ENCODE data around the gene SETBP1. TPM values are rescaled to one million over a fixed set of nuclear protein-coding genes. Genes with fewer than 3 reads are reported as not detected.

Gene SETBP1
- total and polyA plus RNA-seq, 2 of the 13 experiments (the other 11 are each of a cell fraction or from before 2014, with no cell fraction given) = 0.18 to 0.65 TPM

DNA sequence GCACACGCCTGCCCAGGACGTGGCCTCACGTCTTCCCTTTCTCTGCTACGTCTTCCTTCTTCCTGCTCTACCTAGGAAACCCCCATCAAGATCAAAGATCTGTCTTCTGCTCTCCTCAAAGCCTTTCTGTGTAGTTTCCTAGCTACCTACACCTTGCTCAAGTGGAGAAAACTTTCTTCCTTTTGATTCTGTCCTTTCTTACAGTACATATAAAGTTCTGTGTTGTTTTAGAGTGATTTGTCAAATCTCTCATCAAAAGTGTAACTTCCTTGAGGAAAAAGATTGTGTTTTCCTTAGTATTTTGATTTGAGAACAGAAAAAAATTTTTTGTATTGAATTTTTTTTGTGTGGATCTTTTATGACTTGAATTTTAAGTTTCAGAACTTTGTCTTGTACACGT is 17.8 kb downstream of the SETBP1 start (continued):
- TF ChIP-seq, protein P1, sequence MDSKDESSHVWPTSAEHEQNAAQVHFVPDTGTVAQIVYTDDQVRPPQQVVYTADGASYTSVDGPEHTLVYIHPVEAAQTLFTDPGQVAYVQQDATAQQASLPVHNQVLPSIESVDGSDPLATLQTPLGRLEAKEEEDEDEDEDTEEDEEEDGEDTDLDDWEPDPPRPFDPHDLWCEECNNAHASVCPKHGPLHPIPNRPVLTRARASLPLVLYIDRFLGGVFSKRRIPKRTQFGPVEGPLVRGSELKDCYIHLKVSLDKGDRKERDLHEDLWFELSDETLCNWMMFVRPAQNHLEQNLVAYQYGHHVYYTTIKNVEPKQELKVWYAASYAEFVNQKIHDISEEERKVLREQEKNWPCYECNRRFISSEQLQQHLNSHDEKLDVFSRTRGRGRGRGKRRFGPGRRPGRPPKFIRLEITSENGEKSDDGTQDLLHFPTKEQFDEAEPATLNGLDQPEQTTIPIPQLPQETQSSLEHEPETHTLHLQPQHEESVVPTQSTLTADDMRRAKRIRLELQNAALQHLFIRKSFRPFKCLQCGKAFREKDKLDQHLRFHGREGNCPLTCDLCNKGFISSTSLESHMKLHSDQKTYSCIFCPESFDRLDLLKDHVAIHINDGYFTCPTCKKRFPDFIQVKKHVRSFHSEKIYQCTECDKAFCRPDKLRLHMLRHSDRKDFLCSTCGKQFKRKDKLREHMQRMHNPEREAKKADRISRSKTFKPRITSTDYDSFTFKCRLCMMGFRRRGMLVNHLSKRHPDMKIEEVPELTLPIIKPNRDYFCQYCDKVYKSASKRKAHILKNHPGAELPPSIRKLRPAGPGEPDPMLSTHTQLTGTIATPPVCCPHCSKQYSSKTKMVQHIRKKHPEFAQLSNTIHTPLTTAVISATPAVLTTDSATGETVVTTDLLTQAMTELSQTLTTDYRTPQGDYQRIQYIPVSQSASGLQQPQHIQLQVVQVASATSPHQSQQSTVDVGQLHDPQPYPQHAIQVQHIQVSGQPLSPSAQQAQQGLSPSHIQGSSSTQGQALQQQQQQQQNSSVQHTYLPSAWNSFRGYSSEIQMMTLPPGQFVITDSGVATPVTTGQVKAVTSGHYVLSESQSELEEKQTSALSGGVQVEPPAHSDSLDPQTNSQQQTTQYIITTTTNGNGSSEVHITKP (CRISPR knock-in tag; IDR thresholded peaks at IDR 0.05; ENCODE audit: low read depth) = no peak

DNA sequence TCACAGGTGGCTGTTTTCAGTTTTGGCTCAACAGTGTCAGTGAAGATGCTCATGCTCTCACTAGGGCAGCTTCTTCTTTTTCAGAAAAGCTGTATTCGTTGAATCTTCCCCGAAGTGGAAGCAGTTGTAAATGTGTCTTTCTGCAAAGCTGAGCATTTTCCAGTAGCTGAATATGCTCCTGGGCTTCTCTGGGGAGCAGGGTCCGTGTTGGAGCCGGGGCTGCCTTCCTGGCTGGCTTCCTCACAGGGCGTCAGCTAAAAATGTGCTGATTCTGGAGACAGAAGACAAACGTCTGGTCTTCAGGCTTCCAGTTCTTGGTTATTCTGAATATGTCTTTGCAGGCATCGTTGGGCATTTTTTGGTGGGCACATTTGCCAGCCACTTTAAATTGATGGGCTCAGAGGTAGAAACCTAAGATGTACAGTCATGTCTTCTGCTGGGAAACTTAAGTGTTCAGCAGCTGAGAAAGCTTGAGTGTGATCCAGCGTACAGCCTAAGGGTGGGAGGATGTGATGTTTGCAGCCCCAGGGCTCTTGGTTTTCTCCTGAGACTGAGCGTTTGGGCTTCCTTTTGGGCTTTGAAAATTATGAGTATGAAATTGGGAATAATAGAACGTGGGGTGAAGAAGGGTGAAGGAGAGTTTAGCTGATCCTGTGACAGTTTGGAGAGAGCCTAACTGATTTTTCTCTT is 19.0 kb downstream of the SETBP1 start:
- ChIA-PET CTCF (ENCODE audit: low intra/inter-chr PET ratio, low total read pairs) (no interaction called here), POLR2A (no interaction called here)
- no peak for FAIRE-seq
- 28% methylated on average over 10 of the region's 10 CpGs for WGBS (ENCODE audit: low lambda C conversion rate)
- H3K27me3 ChIP-seq (ENCODE audit: control insufficient read depth in 1 of 2, insufficient read depth in 2 of 2, low read length in 2 of 2) = 0 out of 5 replicates have a peak, but pooled peaks cover 0 to 2% of the 10 kb centered on the region in 2 experiments
- no peaks in the 10 kb centered on the region for H3K36me3 ChIP-seq (replicated peaks in 1 of 2; ENCODE audit: control insufficient read depth in 1 of 2, insufficient read depth in 2 of 2, low read length in 2 of 2)
- no peaks in the 10 kb centered on the region for H3K79me2 ChIP-seq (ENCODE audit: insufficient read depth, low read length)
- ATAC-seq = no peak
- no peak for DNase-seq (ENCODE audit: low spot score)
- in situ Hi-C loops (cut with HindIII; ENCODE audit: extremely low pct_ligation_motif_present, low pct_unique_long_range_greater_than_20kb) (loop anchor here (25.0 kb wide), 2 partner anchors 88 to 513 kb away; no protein-coding TSS in a partner anchor), intact Hi-C loops (cut with micrococcal nuclease; ENCODE audit: unreplicated experiment) (loop anchor here (10.0 kb wide), 1 partner anchor 55 kb away; no protein-coding TSS in a partner anchor)
- H4K20me1 ChIP-seq (ENCODE audit: insufficient read depth, low read length) = no peaks in the 10 kb centered on the region
- no TSS peak for BruUV-seq (replicated peaks)
- no peak overlapping the region for H2AFZ ChIP-seq (ENCODE audit: low read length)
- no peak overlapping the region for H3K4me2 ChIP-seq (ENCODE audit: low read depth, low read length)
- no peaks in the 10 kb centered on the region for H3K9me3 ChIP-seq (ENCODE audit: low read length)
- no peak overlapping the region for H3K27ac ChIP-seq (ENCODE audit: extremely low read length, insufficient read depth, low read length)
- H3K4me3 ChIP-seq (replicated peaks in 1 of 3; ENCODE audit: insufficient read depth in 1 of 3, low read depth in 2 of 3, low read length in 3 of 3) = no peak overlapping the region
- H3K9ac ChIP-seq (ENCODE audit: insufficient read depth, low read depth, low read length) = no peak overlapping the region
- peaks cover 9% of the 10 kb centered on the region; the same call in 1 of the 2 replicates for H3K4me1 ChIP-seq (ENCODE audit: insufficient read depth, low read length)
- TF ChIP-seq RBM22 (optimal IDR thresholded peaks at IDR 0.05; ENCODE audit: low read length) = no peak
- TF ChIP-seq, protein P2, sequence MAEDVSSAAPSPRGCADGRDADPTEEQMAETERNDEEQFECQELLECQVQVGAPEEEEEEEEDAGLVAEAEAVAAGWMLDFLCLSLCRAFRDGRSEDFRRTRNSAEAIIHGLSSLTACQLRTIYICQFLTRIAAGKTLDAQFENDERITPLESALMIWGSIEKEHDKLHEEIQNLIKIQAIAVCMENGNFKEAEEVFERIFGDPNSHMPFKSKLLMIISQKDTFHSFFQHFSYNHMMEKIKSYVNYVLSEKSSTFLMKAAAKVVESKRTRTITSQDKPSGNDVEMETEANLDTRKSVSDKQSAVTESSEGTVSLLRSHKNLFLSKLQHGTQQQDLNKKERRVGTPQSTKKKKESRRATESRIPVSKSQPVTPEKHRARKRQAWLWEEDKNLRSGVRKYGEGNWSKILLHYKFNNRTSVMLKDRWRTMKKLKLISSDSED (CRISPR knock-in tag; IDR thresholded peaks at IDR 0.05) = no peak
- TF ChIP-seq KDM2A (CRISPR knock-in tag; IDR thresholded peaks at IDR 0.05; ENCODE audit: borderline replicate concordance, low read depth) = no peak
- no peak for TF ChIP-seq ZNF441 (CRISPR knock-in tag; IDR thresholded peaks at IDR 0.05; ENCODE audit: borderline replicate concordance)
- TF ChIP-seq ZFP36 (IDR thresholded peaks at IDR 0.05; ENCODE audit: borderline replicate concordance, low read depth, low read length, partially characterized antibody) = no peak
- TF ChIP-seq, protein P3, sequence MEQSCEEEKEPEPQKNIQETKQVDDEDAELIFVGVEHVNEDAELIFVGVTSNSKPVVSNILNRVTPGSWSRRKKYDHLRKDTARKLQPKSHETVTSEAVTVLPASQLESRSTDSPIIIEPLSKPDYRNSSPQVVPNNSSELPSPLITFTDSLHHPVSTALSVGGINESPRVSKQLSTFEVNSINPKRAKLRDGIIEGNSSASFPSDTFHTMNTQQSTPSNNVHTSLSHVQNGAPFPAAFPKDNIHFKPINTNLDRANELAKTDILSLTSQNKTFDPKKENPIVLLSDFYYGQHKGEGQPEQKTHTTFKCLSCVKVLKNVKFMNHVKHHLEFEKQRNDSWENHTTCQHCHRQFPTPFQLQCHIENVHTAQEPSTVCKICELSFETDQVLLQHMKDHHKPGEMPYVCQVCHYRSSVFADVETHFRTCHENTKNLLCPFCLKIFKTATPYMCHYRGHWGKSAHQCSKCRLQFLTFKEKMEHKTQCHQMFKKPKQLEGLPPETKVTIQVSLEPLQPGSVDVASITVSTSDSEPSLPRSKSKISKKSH (CRISPR knock-in tag; IDR thresholded peaks at IDR 0.05; ENCODE audit: borderline replicate concordance) = no peak
- TF ChIP-seq ZKSCAN1 (IDR thresholded peaks at IDR 0.05; ENCODE audit: low read length) = no peak
- no peak for TF ChIP-seq ZNF317 (CRISPR knock-in tag; IDR thresholded peaks at IDR 0.05)
- no peak for TF ChIP-seq ZNF709 (CRISPR knock-in tag; IDR thresholded peaks at IDR 0.05)
- TF ChIP-seq YEATS2 (CRISPR knock-in tag; IDR thresholded peaks at IDR 0.05; ENCODE audit: borderline replicate concordance) = no peak
